NAMALWA (cell line): ENCODE measurements around the gene RNU1-4.
"Not testable (repeated sequence)": the region's sequence is repeated elsewhere in the genome, so short reads cannot be mapped to it uniquely, and the experiment has no call there.

Source experiments
- DNase-seq: peaks from one replicate; pipeline ENCODE4 v3.0.0-alpha.2; 2015; ENCODE audit warnings: low spot score

RNU1-4 gene

GRCh38 chr1:16770139-16770759 is 29.9 kb downstream of the RNU1-4 start:
- not testable (repeated sequence) for DNase-seq

- DNase-seq = not testable (repeated sequence)
Observed at GRCh38 chr1:16770896-16771446, 30.7 kb downstream of the RNU1-4 start.

- not testable (repeated sequence) for DNase-seq
Observed at GRCh38 chr1:16772275-16773204, 32.2 kb downstream of the RNU1-4 start.

GRCh38 chr1:16773205-16773596 is 32.9 kb downstream of the RNU1-4 start:
- DNase-seq = not testable (repeated sequence)

- not testable (repeated sequence) for DNase-seq
Observed at GRCh38 chr1:16773723-16774122, 33.4 kb downstream of the RNU1-4 start.

- not testable (repeated sequence) for DNase-seq
Observed at GRCh38 chr1:16774773-16775172, 34.5 kb downstream of the RNU1-4 start.

- not testable (repeated sequence) for DNase-seq
Observed at GRCh38 chr1:16775290-16775689, 35.0 kb downstream of the RNU1-4 start.

GRCh38 chr1:16776248-16776647 is 35.9 kb downstream of the RNU1-4 start:
- DNase-seq = not testable (repeated sequence)

GRCh38 chr1:16776835-16777234 is 36.5 kb downstream of the RNU1-4 start:
- not testable (repeated sequence) for DNase-seq

- DNase-seq = not testable (repeated sequence)
Observed at GRCh38 chr1:16777821-16778220, 37.5 kb downstream of the RNU1-4 start.

GRCh38 chr1:16779525-16779924 is 39.2 kb downstream of the RNU1-4 start:
- not testable (repeated sequence) for DNase-seq

GRCh38 chr1:16781033-16781432 is 40.7 kb downstream of the RNU1-4 start:
- DNase-seq = not testable (repeated sequence)

- DNase-seq = not testable (repeated sequence)
Observed at GRCh38 chr1:16781625-16782024, 41.3 kb downstream of the RNU1-4 start.

- not testable (repeated sequence) for DNase-seq
Observed at GRCh38 chr1:16784955-16785354, 44.6 kb downstream of the RNU1-4 start.

- DNase-seq = not testable (repeated sequence)
Observed at GRCh38 chr1:16786362-16786761, 46.0 kb downstream of the RNU1-4 start.

- DNase-seq = not testable (repeated sequence)
Observed at GRCh38 chr1:16787175-16787574, 46.9 kb downstream of the RNU1-4 start.

GRCh38 chr1:16787711-16788110 is 47.4 kb downstream of the RNU1-4 start:
- not testable (repeated sequence) for DNase-seq
